HCT116 (cell line): ENCODE data around the gene ARHGEF6. TPM values are rescaled to one million over a fixed set of nuclear protein-coding genes. Genes with fewer than 3 reads are reported as not detected.

Experiments
- ATAC-seq: fragments of 200-7000 bp; cut with Tn5 transposase; 2 replicates; pipeline ENCODE4 v1.9.1; 2020; ENCODE audit warnings: mild to moderate bottlenecking, moderate library complexity
- BruUV-seq: library from RNA; stranded (reverse); fragments of 400-500 nt; replicated peaks from 2 replicates; lab custom pipeline; 2021; lab: Mats Ljungman, UMichigan
- CTCF ChIA-PET: fragments of 300-600 bp; sonication (Branson Sonifier 250); formaldehyde crosslinking; loops from one replicate; lab custom pipeline; 2021; ENCODE audit warnings: antibody characterized with exemption; lab: Charles Lee
- POLR2A ChIA-PET: fragments of 300-600, 350-600 bp; sonication (Branson Sonifier 250); formaldehyde crosslinking; loops from one replicate; lab custom pipeline; 2021; ENCODE audit warnings: antibody characterized with exemption; lab: Charles Lee
- RAD21 ChIA-PET, 2 experiments: fragments of 300-600 bp; sonication (Branson Sonifier 250); formaldehyde crosslinking; loops; one replicate each; lab custom pipeline; 2023; ENCODE audit warnings: low total read pairs in 2 of 2; ENCODE audit not compliant: uncharacterized antibody in 2 of 2, unreplicated experiment in 2 of 2, low non-redundant PET in 1 of 2; lab: Charles Lee
- DNase-seq: peaks from one replicate; pipeline ENCODE4 v3.0.0-alpha.2; 2010; ENCODE audit warnings: low read depth, low spot score
- H2AFZ ChIP-seq: fragments of 200-600 bp; shearing (Covaris generic), sonication (generic); 2 replicates; pipeline ENCODE4 v1.6.1; 2017; ENCODE audit warnings: low read depth, mixed run types, mixed read lengths, antibody characterized with exemption, low read length; ENCODE audit not compliant: poor library complexity, severe bottlenecking
- H3K27ac ChIP-seq: 2 replicates; pipeline ENCODE4 v1.5.1; 2012; ENCODE audit warnings: low read depth, low read length
- H3K27me3 ChIP-seq: fragments of 200-600 bp; sonication (generic); 2 replicates; pipeline ENCODE4 v1.6.1; 2016; ENCODE audit warnings: mixed run types, low read length, mixed read lengths; ENCODE audit not compliant: insufficient read depth
- H3K36me3 ChIP-seq, 2 experiments: fragments of 200-500 bp in 1 of 2; fragments of 200-600 bp in 1 of 2; sonication (Bioruptor generic) in 1 of 2; sonication (generic) in 1 of 2; 2 replicates each; pipeline versions ENCODE4 v1.5.1 to v1.6.1; 2014 to 2016; ENCODE audit warnings: low read length in 2 of 2, inconsistent platforms in 1 of 2, mixed read lengths in 1 of 2, mixed run types in 1 of 2; ENCODE audit not compliant: insufficient read depth in 2 of 2, control insufficient read depth in 1 of 2
- H3K4me1 ChIP-seq, 2 experiments: fragments of 200-600 bp in 1 of 2; sonication (generic) in 1 of 2; 2 replicates each; pipeline versions ENCODE4 v1.5.1 to v1.6.1; 2012 to 2017; ENCODE audit warnings: low read length in 2 of 2, inconsistent platforms in 1 of 2, mild to moderate bottlenecking in 1 of 2, mixed read lengths in 1 of 2, mixed run types in 1 of 2, moderate library complexity in 1 of 2; ENCODE audit not compliant: insufficient read depth in 2 of 2, control insufficient read depth in 1 of 2
- H3K4me2 ChIP-seq: fragments of 200-600 bp; sonication (generic); 2 replicates; pipeline ENCODE4 v1.6.1; 2017; ENCODE audit warnings: mixed run types, low read length, mixed read lengths
- H3K4me3 ChIP-seq, 2 experiments: fragments of 200-600 bp in 1 of 2; sonication (generic) in 1 of 2; replicated peaks in 1 of 2; 2 replicates each; pipeline ENCODE4 v1.5.1; 2011 to 2016; ENCODE audit warnings: low read length in 2 of 2, control low read depth in 1 of 2, low read depth in 1 of 2, mild to moderate bottlenecking in 1 of 2, mixed read lengths in 1 of 2, mixed run types in 1 of 2
- H3K79me2 ChIP-seq: fragments of 200-600 bp; sonication (generic); 2 replicates; pipeline ENCODE4 v1.6.1; 2017; ENCODE audit warnings: mild to moderate bottlenecking, mixed run types, low read length, moderate library complexity, mixed read lengths; ENCODE audit not compliant: insufficient read depth
- H3K9ac ChIP-seq: fragments of 200-600 bp; sonication (generic); 2 replicates; pipeline ENCODE4 v1.6.1; 2016; ENCODE audit warnings: low read length, mixed read lengths
- H3K9me2 ChIP-seq: fragments of 200-600 bp; sonication (generic), shearing (Covaris generic); 2 replicates; pipeline ENCODE4 v1.6.1; 2017; ENCODE audit warnings: mixed run types, mild to moderate bottlenecking, moderate library complexity; ENCODE audit not compliant: insufficient read depth
- H3K9me3 ChIP-seq, 2 experiments: fragments of 200-500 bp in 1 of 2; fragments of 200-600 bp in 1 of 2; sonication (Bioruptor generic) in 1 of 2; sonication (generic) in 1 of 2; 2 replicates each; pipeline ENCODE4 v1.6.1; 2014 to 2017; ENCODE audit warnings: low read length in 2 of 2, mixed read lengths in 2 of 2, inconsistent platforms in 1 of 2, low read depth in 1 of 2, mild to moderate bottlenecking in 1 of 2, mixed run types in 1 of 2, moderate library complexity in 1 of 2; ENCODE audit not compliant: control insufficient read depth in 1 of 2, insufficient read depth in 1 of 2
- H4K20me1 ChIP-seq: fragments of 200-600 bp; sonication (generic), shearing (Covaris generic); 2 replicates; pipeline ENCODE4 v1.6.1; 2017; ENCODE audit warnings: mixed run types, mild to moderate bottlenecking, moderate library complexity; ENCODE audit not compliant: insufficient read depth
- CBX3 ChIP-seq: IDR thresholded peaks from 2 replicates; pipeline ENCODE4 v1.6.1; 2012; ENCODE audit warnings: low read depth
- EGR1 ChIP-seq: IDR thresholded peaks from 2 replicates; pipeline ENCODE4 v1.6.1; 2012; ENCODE audit warnings: low read depth
- ELF1 ChIP-seq: IDR thresholded peaks from 2 replicates; pipeline ENCODE4 v1.6.1; 2012; ENCODE audit warnings: low read depth, borderline replicate concordance
- EZH2phosphoT487 ChIP-seq: fragments of 200-600 bp; IDR thresholded peaks from 2 replicates; pipeline ENCODE4 v1.6.1; 2018; ENCODE audit warnings: antibody characterized with exemption, borderline replicate concordance
- RAD21 ChIP-seq: IDR thresholded peaks from 2 replicates; pipeline ENCODE4 v1.6.1; 2012; ENCODE audit warnings: low read depth, mild to moderate bottlenecking
- YY1 ChIP-seq: IDR thresholded peaks from 2 replicates; pipeline ENCODE4 v1.6.1; 2011; ENCODE audit warnings: low read length, low read depth, moderate library complexity, mild to moderate bottlenecking; ENCODE audit not compliant: insufficient replicate concordance; ENCODE audit errors: extremely low read depth
- ZFX ChIP-seq: fragments of 450-650 bp; IDR thresholded peaks from 2 replicates; pipeline ENCODE4 v1.6.1; 2017
- ZNF274 ChIP-seq: fragments of 200-500 bp; sonication (Bioruptor generic); IDR thresholded peaks from 2 replicates; pipeline ENCODE4 v1.6.1; 2014; ENCODE audit warnings: mild to moderate bottlenecking, low read depth, low read length, inconsistent platforms
- intact Hi-C: fragments of 100-400 bp; cut with micrococcal nuclease; formaldehyde crosslinking; loops from 2 replicates; pipeline ENCODE4 v1.10.0; 2022
- total RNA-seq: library from RNA; stranded (reverse); gene quantifications from one replicate; pipeline ENCODE4 v1.2.1, GENCODE V29; 2021; ENCODE audit not compliant: unreplicated experiment
- TF ChIP-seq, protein P1 (sequence below): IDR thresholded peaks from 2 replicates; pipeline ENCODE4 v1.6.1; 2012
- TF ChIP-seq, protein P2 (sequence below): IDR thresholded peaks from 2 replicates; pipeline ENCODE4 v1.6.1; 2012

Gene ARHGEF6
- total RNA-seq, 1 experiment from 2014 or later: 1.9 TPM

DNA sequence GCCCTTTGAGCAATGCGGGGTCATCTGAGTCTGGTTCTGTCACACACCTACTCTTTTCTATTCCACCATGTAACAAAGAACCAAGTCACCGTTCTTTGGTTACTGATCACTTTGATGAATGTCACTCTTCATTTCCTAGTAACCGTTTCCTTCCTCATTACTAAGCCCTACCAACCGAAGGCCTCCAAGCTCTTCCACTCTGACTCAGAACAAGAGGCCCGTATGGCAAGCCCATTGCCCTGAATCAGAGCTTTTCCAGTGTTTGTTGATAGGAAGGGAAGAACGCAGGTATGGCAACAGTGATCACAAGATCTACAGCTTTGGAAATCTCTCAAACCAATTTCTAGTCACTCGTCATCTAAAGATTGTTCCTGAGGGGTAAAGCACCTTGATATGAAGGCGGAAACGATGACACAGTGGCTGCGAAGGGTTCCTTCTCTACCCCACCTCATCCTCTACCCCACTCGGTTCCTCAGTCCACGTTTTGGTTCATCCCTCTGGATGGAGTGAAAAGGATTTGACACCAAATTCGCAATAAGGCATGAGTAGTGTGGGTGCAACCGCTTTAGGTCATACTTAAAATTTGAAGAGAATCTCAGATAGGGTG is 160.7 kb downstream of the ARHGEF6 start:
- no peaks in the 10 kb centered on the region for H3K27me3 ChIP-seq
- no peaks in the 10 kb centered on the region for H3K79me2 ChIP-seq
- ChIA-PET CTCF (no interaction called here), RAD21 (no interaction called here), POLR2A (no interaction called here)
- TF ChIP-seq ELF1 (no peak), RAD21 (no peak), ZNF274 (no peak), ZFX (no peak), YY1 (no peak), EZH2phosphoT487 (no peak), EGR1 (no peak), CBX3 (no peak)
- TF ChIP-seq, protein P1, sequence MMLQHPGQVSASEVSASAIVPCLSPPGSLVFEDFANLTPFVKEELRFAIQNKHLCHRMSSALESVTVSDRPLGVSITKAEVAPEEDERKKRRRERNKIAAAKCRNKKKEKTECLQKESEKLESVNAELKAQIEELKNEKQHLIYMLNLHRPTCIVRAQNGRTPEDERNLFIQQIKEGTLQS: no peak
- TF ChIP-seq, protein P2, sequence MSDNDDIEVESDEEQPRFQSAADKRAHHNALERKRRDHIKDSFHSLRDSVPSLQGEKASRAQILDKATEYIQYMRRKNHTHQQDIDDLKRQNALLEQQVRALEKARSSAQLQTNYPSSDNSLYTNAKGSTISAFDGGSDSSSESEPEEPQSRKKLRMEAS: no peak
- no peaks in the 10 kb centered on the region for H4K20me1 ChIP-seq
- H3K36me3 ChIP-seq: no peaks in the 10 kb centered on the region
- H3K9ac ChIP-seq: no peak overlapping the region
- no TSS peak for BruUV-seq
- no peak overlapping the region for H2AFZ ChIP-seq
- no peak overlapping the region for H3K4me3 ChIP-seq
- no peaks in the 10 kb centered on the region for H3K9me3 ChIP-seq
- ATAC-seq: no peak
- no peaks in the 10 kb centered on the region for H3K9me2 ChIP-seq
- no peak overlapping the region for H3K4me2 ChIP-seq
- no peaks in the 10 kb centered on the region for H3K4me1 ChIP-seq
- H3K27ac ChIP-seq: no peak overlapping the region
- intact Hi-C loops: loop anchor here (10.0 kb wide), 1 partner anchor 305 kb away; no protein-coding TSS in a partner anchor
- DNase-seq: no peak
